CD8-positive, alpha-beta memory T cell (primary cell): ENCODE data around the gene FOXP3. TPM values are rescaled to one million over a fixed set of nuclear protein-coding genes. Genes with fewer than 3 reads are reported as not detected.

ENCODE experiments used
- CTCF ChIA-PET: fragments of 350-600 bp; sonication (Branson Sonifier 250); formaldehyde crosslinking; loops from one replicate; lab custom pipeline; 2021; ENCODE audit warnings: antibody characterized with exemption; lab: Charles Lee
- POLR2A ChIA-PET: fragments of 350-600 bp; sonication (Branson Sonifier 250); formaldehyde crosslinking; loops from one replicate; lab custom pipeline; 2021; ENCODE audit warnings: antibody characterized with exemption; lab: Charles Lee
- DNase-seq, 5 donors: peaks; one replicate each; pipeline versions ENCODE4 v3.0.0 to v3.0.0-alpha.2; 2020 to 2022; ENCODE audit warnings: mixed read lengths in 1 of 5
- H3K27ac ChIP-seq: one replicate; pipeline ENCODE4 v1.7.0; 2013; ENCODE audit warnings: low read depth, mild to moderate bottlenecking, low read length, moderate library complexity
- H3K27me3 ChIP-seq: 2 replicates; pipeline ENCODE4 v1.7.0; 2013; ENCODE audit warnings: low read length, mild to moderate bottlenecking; ENCODE audit not compliant: insufficient read depth, poor library complexity, severe bottlenecking
- H3K36me3 ChIP-seq: 2 replicates; pipeline ENCODE4 v1.7.0; 2013; ENCODE audit warnings: mild to moderate bottlenecking, low read length, moderate library complexity; ENCODE audit not compliant: insufficient read depth
- H3K4me1 ChIP-seq: 2 replicates; pipeline ENCODE4 v1.7.0; 2013; ENCODE audit warnings: mild to moderate bottlenecking, low read length, moderate library complexity; ENCODE audit not compliant: insufficient read depth
- H3K4me3 ChIP-seq: 2 replicates; pipeline ENCODE4 v1.7.0; 2013; ENCODE audit warnings: mild to moderate bottlenecking, low read length
- H3K9me3 ChIP-seq: 2 replicates; pipeline ENCODE4 v1.7.0; 2013; ENCODE audit warnings: mild to moderate bottlenecking, low read length
- H3K27ac Mint-ChIP-seq, 8 donors: one replicate each; pipeline ENCODE4 v1.8.0; 2020 to 2021; ENCODE audit warnings: mixed read lengths in 8 of 8, mild to moderate bottlenecking in 6 of 8, inconsistent platforms in 3 of 8, moderate library complexity in 3 of 8
- H3K27me3 Mint-ChIP-seq, 2 donors: one replicate each; pipeline ENCODE4 v1.8.0; 2020 to 2021; ENCODE audit warnings: mixed read lengths in 2 of 2, mild to moderate bottlenecking in 1 of 2, moderate library complexity in 1 of 2
- H3K36me3 Mint-ChIP-seq, 3 donors: one replicate each; pipeline ENCODE4 v1.8.0; 2020 to 2021; ENCODE audit warnings: mixed read lengths in 3 of 3, inconsistent platforms in 1 of 3, mild to moderate bottlenecking in 1 of 3
- H3K4me1 Mint-ChIP-seq, 3 donors: one replicate each; pipeline ENCODE4 v1.8.0; 2020 to 2021; ENCODE audit warnings: mixed read lengths in 3 of 3, inconsistent platforms in 1 of 3, mild to moderate bottlenecking in 1 of 3
- H3K4me3 Mint-ChIP-seq, 7 donors: one replicate each; pipeline ENCODE4 v1.8.0; 2020 to 2021; ENCODE audit warnings: mixed read lengths in 7 of 7, mild to moderate bottlenecking in 6 of 7, moderate library complexity in 4 of 7, inconsistent platforms in 2 of 7
- H3K9me3 Mint-ChIP-seq, 5 donors: one replicate each; pipeline ENCODE4 v1.8.0; 2020 to 2022; ENCODE audit warnings: mixed read lengths in 5 of 5, mild to moderate bottlenecking in 3 of 5, moderate library complexity in 2 of 5, inconsistent platforms in 1 of 5
- polyA plus RNA-seq: library from polyadenylated mRNA; unstranded; fragments of 300-500 nt; fragmentation: Illumina TruSeq; gene quantifications from one replicate; pipeline ENCODE4 v1.2.3, GENCODE V29; 2021
- total RNA-seq, 2 experiments: library from RNA; stranded (reverse); gene quantifications; one replicate each; pipeline ENCODE4 v1.2.3, GENCODE V29; 2021

FOXP3 gene
- total and polyA plus RNA-seq, 3 experiments from 2014 or later = 1.6 to 11.2 (median 10.5) TPM

GRCh38 chrX:49286136-49286535 lies 21.6 kb upstream of the FOXP3 start:
- Mint-ChIP-seq H3K27me3 (peaks cover 0 to 7% of the 10 kb centered on the region in 2 donors), H3K4me1 (peaks cover 13 to 40% (median 22%) of the 10 kb centered on the region in 3 donors), H3K9me3 (peaks cover 0 to 1% (median 0%) of the 10 kb centered on the region in 5 donors), H3K4me3 (no peak overlapping the region), H3K36me3 (peaks cover 0 to 7% (median 0%) of the 10 kb centered on the region in 3 donors), H3K27ac (no peak overlapping the region)
- Histone ChIP-seq H3K36me3 (no peaks in the 10 kb centered on the region), H3K27me3 (no peaks in the 10 kb centered on the region), H3K27ac (no peak overlapping the region), H3K9me3 (no peaks in the 10 kb centered on the region), H3K4me3 (no peak overlapping the region), H3K4me1 (peaks cover 15% of the 10 kb centered on the region)
- ChIA-PET POLR2A (no interaction called here), CTCF (no interaction called here)
- DNase-seq = no peak

GRCh38 chrX:49284212-49284611 lies 19.7 kb upstream of the FOXP3 start:
- H3K36me3 ChIP-seq = no peaks in the 10 kb centered on the region
- H3K9me3 Mint-ChIP-seq = peaks cover 0 to 1% (median 0%) of the 10 kb centered on the region in 5 donors
- no peaks in the 10 kb centered on the region for H3K9me3 ChIP-seq
- CTCF ChIA-PET = no interaction called here
- no peak for DNase-seq
- POLR2A ChIA-PET = interaction anchor here (0.6 kb wide), 1 partner anchor 636 kb away, joined by 6 read pairs; no protein-coding TSS in a partner anchor
- H3K4me3 ChIP-seq = no peak overlapping the region
- H3K36me3 Mint-ChIP-seq = peaks cover 0 to 7% (median 0%) of the 10 kb centered on the region in 3 donors
- H3K4me3 Mint-ChIP-seq = no peak overlapping the region
- no peak overlapping the region for H3K27ac ChIP-seq
- H3K4me1 ChIP-seq = peaks cover 24% of the 10 kb centered on the region
- H3K27me3 ChIP-seq = no peaks in the 10 kb centered on the region
- H3K27ac Mint-ChIP-seq = no peak overlapping the region
- peaks cover 15 to 50% (median 28%) of the 10 kb centered on the region in 3 donors for H3K4me1 Mint-ChIP-seq
- H3K27me3 Mint-ChIP-seq = peaks cover 0 to 10% of the 10 kb centered on the region in 2 donors

GRCh38 chrX:49282647-49283011 lies 18.1 kb upstream of the FOXP3 start:
- H3K27me3 ChIP-seq = no peaks in the 10 kb centered on the region
- no peak overlapping the region for H3K4me3 Mint-ChIP-seq
- DNase-seq = no peak
- peaks cover 24 to 51% (median 33%) of the 10 kb centered on the region in 3 donors for H3K4me1 Mint-ChIP-seq
- peaks cover 31% of the 10 kb centered on the region for H3K4me1 ChIP-seq
- H3K4me3 ChIP-seq = no peak overlapping the region
- H3K27ac Mint-ChIP-seq = peak overlapping the region in 4 of 8 donors; percentile 14 to 58 (median 44)
- H3K27me3 Mint-ChIP-seq = peaks cover 0 to 10% of the 10 kb centered on the region in 2 donors
- H3K27ac ChIP-seq = no peak overlapping the region
- CTCF ChIA-PET = no interaction called here
- no peaks in the 10 kb centered on the region for H3K9me3 ChIP-seq
- peaks cover 0 to 7% (median 0%) of the 10 kb centered on the region in 3 donors for H3K36me3 Mint-ChIP-seq
- no peaks in the 10 kb centered on the region for H3K36me3 ChIP-seq
- H3K9me3 Mint-ChIP-seq = peaks cover 0 to 1% (median 0%) of the 10 kb centered on the region in 5 donors
- POLR2A ChIA-PET = no interaction called here

- Histone ChIP-seq H3K4me1 (peaks cover 72% of the 10 kb centered on the region), H3K36me3 (no peaks in the 10 kb centered on the region), H3K4me3 (no peak overlapping the region), H3K27ac (no peak overlapping the region), H3K9me3 (no peaks in the 10 kb centered on the region), H3K27me3 (no peaks in the 10 kb centered on the region)
- Mint-ChIP-seq H3K4me1 (peaks cover 61 to 86% (median 72%) of the 10 kb centered on the region in 3 donors), H3K27me3 (peaks cover 0 to 9% of the 10 kb centered on the region in 2 donors), H3K4me3 (peak overlapping the region in 5 of 7 donors; percentile 34 to 66 (median 37)), H3K27ac (peak overlapping the region; percentile 48 to 90 (median 78)), H3K9me3 (peaks cover 0 to 1% (median 0%) of the 10 kb centered on the region in 5 donors), H3K36me3 (peaks cover 0 to 6% (median 0%) of the 10 kb centered on the region in 3 donors)
- no peak for DNase-seq
- ChIA-PET CTCF (no interaction called here), POLR2A (no interaction called here)
Measured at GRCh38 chrX:49278081-49278480, 13.6 kb upstream of the FOXP3 start.

- no peaks in the 10 kb centered on the region for H3K36me3 ChIP-seq
- ChIA-PET POLR2A (no interaction called here), CTCF (no interaction called here)
- H3K4me1 ChIP-seq = peaks cover 72% of the 10 kb centered on the region
- Mint-ChIP-seq H3K36me3 (peaks cover 0 to 6% (median 0%) of the 10 kb centered on the region in 3 donors), H3K4me3 (peak overlapping the region; percentile 34 to 71 (median 41)), H3K4me1 (peaks cover 66 to 89% (median 78%) of the 10 kb centered on the region in 3 donors), H3K9me3 (peaks cover 0 to 1% (median 0%) of the 10 kb centered on the region in 5 donors), H3K27me3 (peaks cover 0 to 7% of the 10 kb centered on the region in 2 donors), H3K27ac (peak overlapping the region; percentile 48 to 90 (median 78))
- no peak overlapping the region for H3K27ac ChIP-seq
- no peaks in the 10 kb centered on the region for H3K9me3 ChIP-seq
- no peak overlapping the region for H3K4me3 ChIP-seq
- DNase-seq = no peak
- no peaks in the 10 kb centered on the region for H3K27me3 ChIP-seq
Measured at GRCh38 chrX:49277535-49277830, 13.0 kb upstream of the FOXP3 start.

GRCh38 chrX:49276671-49277534 lies 12.4 kb upstream of the FOXP3 start:
- no peak for DNase-seq
- H3K27ac Mint-ChIP-seq = peak overlapping the region; percentile 69 to 90 (median 78)
- peaks cover 0 to 4% of the 10 kb centered on the region in 2 donors for H3K27me3 Mint-ChIP-seq
- Histone ChIP-seq H3K27me3 (no peaks in the 10 kb centered on the region), H3K9me3 (no peaks in the 10 kb centered on the region), H3K27ac (no peak overlapping the region), H3K36me3 (no peaks in the 10 kb centered on the region), H3K4me1 (peaks cover 74% of the 10 kb centered on the region), H3K4me3 (no peak overlapping the region)
- ChIA-PET POLR2A (no interaction called here), CTCF (interaction anchor here (1.6 kb wide), 1 partner anchor 15 kb away, joined by 4 read pairs; no protein-coding TSS in a partner anchor)
- peaks cover 0 to 2% (median 0%) of the 10 kb centered on the region in 3 donors for H3K36me3 Mint-ChIP-seq
- peaks cover 66 to 89% (median 78%) of the 10 kb centered on the region in 3 donors for H3K4me1 Mint-ChIP-seq
- H3K4me3 Mint-ChIP-seq = peak overlapping the region; percentile 27 to 66 (median 37)
- H3K9me3 Mint-ChIP-seq = no peaks in the 10 kb centered on the region

- no peaks in the 10 kb centered on the region for H3K36me3 ChIP-seq
- H3K27me3 Mint-ChIP-seq = peaks cover 0 to 4% of the 10 kb centered on the region in 2 donors
- H3K27me3 ChIP-seq = no peaks in the 10 kb centered on the region
- ChIA-PET POLR2A (no interaction called here), CTCF (interaction anchor here (0.8 to 1.6 kb wide), 3 partner anchors 16 to 84 kb away, joined by 3 to 4 read pairs (median 3); no protein-coding TSS in a partner anchor)
- no peaks in the 10 kb centered on the region for H3K9me3 ChIP-seq
- no peak for DNase-seq
- H3K27ac ChIP-seq = no peak overlapping the region
- H3K9me3 Mint-ChIP-seq = no peaks in the 10 kb centered on the region
- H3K36me3 Mint-ChIP-seq = peaks cover 0 to 4% (median 0%) of the 10 kb centered on the region in 3 donors
- H3K4me3 ChIP-seq = no peak overlapping the region
- peaks cover 79% of the 10 kb centered on the region for H3K4me1 ChIP-seq
- H3K4me1 Mint-ChIP-seq = peaks cover 72 to 94% (median 84%) of the 10 kb centered on the region in 3 donors
- peak overlapping the region in 4 of 7 donors; percentile 29 to 81 (median 54) for H3K4me3 Mint-ChIP-seq
- peak overlapping the region in 5 of 8 donors; percentile 78 to 90 (median 80) for H3K27ac Mint-ChIP-seq
Measured at GRCh38 chrX:49276207-49276606, 11.7 kb upstream of the FOXP3 start.
